T47D (cell line): ENCODE data around the gene FAM131A.

Experiments
- DNase-seq, 2 experiments: peaks; one replicate each; pipeline versions ENCODE4 v3.0.0 to v3.0.0-alpha.2; 2011 to 2012; ENCODE audit warnings: low read depth in 1 of 2, low spot score in 1 of 2
- JUND ChIP-seq: IDR thresholded peaks from 2 replicates; pipeline ENCODE4 v1.6.1; 2012; ENCODE audit warnings: low read depth
- in situ Hi-C: cut with HindIII; loops from 2 replicates; pipeline ENCODE4 v1.10.0; 2016; ENCODE audit warnings: low sequenced_read_pairs, low pct_unique_long_range_greater_than_20kb

FAM131A gene

GRCh38 chr3:184306341-184306972 lies 30.9 kb upstream of the FAM131A start:
- TF ChIP-seq JUND: no peak
- in situ Hi-C loops: no loop called here
- no peak for DNase-seq

GRCh38 chr3:184307915-184308314 lies 29.5 kb upstream of the FAM131A start:
- no peak for DNase-seq
- in situ Hi-C loops: no loop called here
- no peak for TF ChIP-seq JUND

- in situ Hi-C loops: no loop called here
- DNase-seq: no peak
- no peak for TF ChIP-seq JUND
Measured at GRCh38 chr3:184308744-184309143, 28.7 kb upstream of the FAM131A start.

GRCh38 chr3:184311633-184312032 lies 25.8 kb upstream of the FAM131A start:
- peak in 1 of 2 experiments; percentile 2 for DNase-seq
- no peak for TF ChIP-seq JUND
- in situ Hi-C loops: no loop called here

- peak; percentile 98 for DNase-seq
- no peak for TF ChIP-seq JUND
- in situ Hi-C loops: no loop called here
Measured at GRCh38 chr3:184314363-184314699, 23.1 kb upstream of the FAM131A start, which contains the start of gene EIF4G1. Gene EIF4G1, plus strand, starts transcription at chr3:184314606. Its CDS starts 1,191 bp downstream, at chr3:184315797.

GRCh38 chr3:184314700-184315542 lies 22.5 kb upstream of the FAM131A start:
- peak; percentile 69 to 90 for DNase-seq
- in situ Hi-C loops: no loop called here
- no peak for TF ChIP-seq JUND

GRCh38 chr3:184315543-184315867 lies 21.9 kb upstream of the FAM131A start:
- peak in 1 of 2 experiments; percentile 4 for DNase-seq
- TF ChIP-seq JUND: no peak
- in situ Hi-C loops: no loop called here

GRCh38 chr3:184315871-184316661 lies 21.3 kb upstream of the FAM131A start:
- DNase-seq: peak; percentile 44
- in situ Hi-C loops: no loop called here
- TF ChIP-seq JUND: no peak

GRCh38 chr3:184316792-184317191 lies 20.6 kb upstream of the FAM131A start:
- in situ Hi-C loops: no loop called here
- DNase-seq: peak in 1 of 2 experiments; percentile 11
- TF ChIP-seq JUND: no peak

GRCh38 chr3:184317201-184317600 lies 20.2 kb upstream of the FAM131A start:
- DNase-seq: peak in 1 of 2 experiments; percentile 4
- in situ Hi-C loops: no loop called here
- TF ChIP-seq JUND: no peak

GRCh38 chr3:184320104-184320445 lies 17.3 kb upstream of the FAM131A start:
- peak; percentile 97 to 100 for DNase-seq
- TF ChIP-seq JUND: 0 out of 2 replicates have a peak, but pooled peaks have one; percentile 57
- in situ Hi-C loops: no loop called here

GRCh38 chr3:184321666-184322065 lies 15.7 kb upstream of the FAM131A start:
- DNase-seq: no peak
- in situ Hi-C loops: no loop called here
- no peak for TF ChIP-seq JUND
